GM06990 (cell line): ENCODE results near the gene CLDN24.
A peak's percentile ranks its signal among the peaks of the same experiment; 100 is the strongest.

Experiments used
- DNase-seq: peaks from one replicate; pipeline ENCODE4 v3.0.0-alpha.2; 2011; ENCODE audit not compliant: insufficient read length; ENCODE audit errors: extremely low read depth
- H3K27me3 ChIP-seq: replicated peaks from 2 replicates; pipeline ENCODE4 v1.6.0; 2011; ENCODE audit warnings: low read length; ENCODE audit not compliant: control insufficient read depth, insufficient read depth
- H3K36me3 ChIP-seq: 2 replicates; pipeline ENCODE4 v1.5.1; 2011; ENCODE audit warnings: low read length; ENCODE audit not compliant: control insufficient read depth, insufficient read depth
- H3K4me3 ChIP-seq: replicated peaks from 2 replicates; pipeline ENCODE4 v1.5.1; 2011; ENCODE audit warnings: low read depth, mild to moderate bottlenecking, control low read depth, low read length
- CTCF ChIP-seq: IDR thresholded peaks from 2 replicates; pipeline ENCODE4 v1.5.1; 2011; ENCODE audit warnings: low read length, control low read depth, mild to moderate bottlenecking, inconsistent platforms; ENCODE audit not compliant: insufficient read depth, poor library complexity, severe bottlenecking

The CLDN24 gene

GRCh38 chr4:183295711-183296110 is 26.5 kb downstream of the CLDN24 start:
- H3K36me3 ChIP-seq = no peaks in the 10 kb centered on the region
- TF ChIP-seq CTCF = no peak
- DNase-seq = no peak
- H3K4me3 ChIP-seq = no peak overlapping the region
- no peaks in the 10 kb centered on the region for H3K27me3 ChIP-seq

- Histone ChIP-seq H3K4me3 (no peak overlapping the region), H3K36me3 (no peaks in the 10 kb centered on the region), H3K27me3 (no peaks in the 10 kb centered on the region)
- no peak for TF ChIP-seq CTCF
- DNase-seq = no peak
Measured at GRCh38 chr4:183291070-183291469, 31.2 kb downstream of the CLDN24 start.

- peak; percentile 15 for DNase-seq
- H3K4me3 ChIP-seq = no peak overlapping the region
- no peaks in the 10 kb centered on the region for H3K36me3 ChIP-seq
- no peaks in the 10 kb centered on the region for H3K27me3 ChIP-seq
- no peak for TF ChIP-seq CTCF
Measured at GRCh38 chr4:183289688-183290087, 32.5 kb downstream of the CLDN24 start.

- no peak for DNase-seq
- Histone ChIP-seq H3K36me3 (no peaks in the 10 kb centered on the region), H3K4me3 (no peak overlapping the region), H3K27me3 (no peaks in the 10 kb centered on the region)
- no peak for TF ChIP-seq CTCF
Measured at GRCh38 chr4:183288955-183289354, 33.3 kb downstream of the CLDN24 start.

- no peak for DNase-seq
Measured at GRCh38 chr4:183287677-183288076, 34.5 kb downstream of the CLDN24 start.

More at GRCh38 chr4:183287677-183288076, 34.5 kb downstream of the CLDN24 start:
- TF ChIP-seq CTCF = no peak
- Histone ChIP-seq H3K27me3 (no peaks in the 10 kb centered on the region), H3K36me3 (no peaks in the 10 kb centered on the region), H3K4me3 (no peak overlapping the region)
